SK-N-SH (cell line): ENCODE measurements around the gene MT1M. TPM values are rescaled to one million over a fixed set of nuclear protein-coding genes. Genes with fewer than 3 reads are reported as not detected.

Source experiments
- CTCF ChIA-PET: fragments of 300-600, 350-600 bp; formaldehyde crosslinking; extraction: SDS; loops from one replicate; lab custom pipeline; 2021; lab: Yijun Ruan, JAX
- POLR2A ChIA-PET: fragments of 350-600 bp; sonication (Branson Sonifier 250); formaldehyde crosslinking; extraction: SDS; loops from one replicate; lab custom pipeline; 2020; ENCODE audit warnings: antibody characterized with exemption, inconsistent platforms; lab: Yijun Ruan, JAX
- DNase-seq: peaks from one replicate; pipeline ENCODE4 v3.0.0; 2012
- H2AFZ ChIP-seq: fragments of 200-600 bp; sonication (generic); 2 replicates; pipeline ENCODE4 v1.8.1; 2016; ENCODE audit warnings: antibody characterized with exemption, mild to moderate bottlenecking, low read depth
- H3F3A ChIP-seq: fragments of 200-600 bp; sonication (generic); replicated peaks from 2 replicates; pipeline ENCODE3; 2016; ENCODE audit warnings: antibody characterized with exemption, mild to moderate bottlenecking; ENCODE audit not compliant: insufficient read depth
- H3K27ac ChIP-seq, 2 experiments: fragments of 200-500 bp in 1 of 2; fragments of 200-600 bp in 1 of 2; sonication (Bioruptor generic) in 1 of 2; sonication (generic), shearing (Covaris generic) in 1 of 2; 2 replicates each; pipeline versions ENCODE4 v1.5.1 to v1.6.1; 2014 to 2016; ENCODE audit warnings: low read depth in 2 of 2, inconsistent platforms in 1 of 2, low read length in 1 of 2, mild to moderate bottlenecking in 1 of 2, mixed read lengths in 1 of 2
- H3K27me3 ChIP-seq: fragments of 200-600 bp; sonication (generic), shearing (Covaris generic); 2 replicates; pipeline ENCODE4 v1.6.1; 2016; ENCODE audit warnings: mixed run types; ENCODE audit not compliant: insufficient read depth
- H3K36me3 ChIP-seq, 2 experiments: fragments of 200-500 bp in 1 of 2; fragments of 200-600 bp in 1 of 2; sonication (Bioruptor generic) in 1 of 2; sonication (generic) in 1 of 2; replicated peaks in 1 of 2; 2 replicates each; pipeline versions ENCODE3 to v1.5.1; 2014 to 2016; ENCODE audit warnings: low read length in 1 of 2, mild to moderate bottlenecking in 1 of 2; ENCODE audit not compliant: insufficient read depth in 2 of 2, control insufficient read depth in 1 of 2
- H3K4me1 ChIP-seq, 2 experiments: fragments of 200-500 bp in 1 of 2; fragments of 200-600 bp in 1 of 2; sonication (Bioruptor generic) in 1 of 2; sonication (generic), shearing (Covaris generic) in 1 of 2; 2 replicates each; pipeline versions ENCODE4 v1.5.1 to v1.6.1; 2014 to 2016; ENCODE audit warnings: low read depth in 1 of 2, low read length in 1 of 2, mixed run types in 1 of 2; ENCODE audit not compliant: insufficient read depth in 2 of 2, control insufficient read depth in 1 of 2
- H3K4me2 ChIP-seq: fragments of 200-600 bp; sonication (generic), shearing (Covaris generic); 2 replicates; pipeline ENCODE4 v1.6.1; 2017; ENCODE audit warnings: mixed run types
- H3K4me3 ChIP-seq, 2 experiments: fragments of 200-500 bp in 1 of 2; fragments of 200-600 bp in 1 of 2; sonication (Bioruptor generic) in 1 of 2; sonication (generic), shearing (Covaris generic) in 1 of 2; 2 replicates each; pipeline versions ENCODE4 v1.5.1 to v1.8.1; 2014 to 2016; ENCODE audit warnings: low read depth in 2 of 2, inconsistent platforms in 1 of 2, low read length in 1 of 2, mild to moderate bottlenecking in 1 of 2, mixed read lengths in 1 of 2, moderate library complexity in 1 of 2
- H3K79me2 ChIP-seq: fragments of 200-600 bp; sonication (generic); 2 replicates; pipeline ENCODE4 v1.8.1; 2017; ENCODE audit warnings: mild to moderate bottlenecking; ENCODE audit not compliant: insufficient read depth
- H3K9ac ChIP-seq: fragments of 200-600 bp; sonication (generic); 2 replicates; pipeline ENCODE4 v1.6.1; 2017; ENCODE audit warnings: mixed run types
- H3K9me2 ChIP-seq: fragments of 200-600 bp; sonication (generic); 2 replicates; pipeline ENCODE4 v1.6.1; 2017; ENCODE audit warnings: mixed run types
- H3K9me3 ChIP-seq: fragments of 200-600 bp; sonication (generic); 2 replicates; pipeline ENCODE4 v1.6.1; 2017; ENCODE audit warnings: mixed run types, mild to moderate bottlenecking, moderate library complexity
- H4K20me1 ChIP-seq: fragments of 200-600 bp; sonication (generic); 2 replicates; pipeline ENCODE4 v1.6.1; 2017; ENCODE audit warnings: mild to moderate bottlenecking, mixed run types; ENCODE audit not compliant: insufficient read depth
- CHD2 ChIP-seq: fragments of 150-350 bp; IDR thresholded peaks from 2 replicates; pipeline ENCODE4 v1.6.1; 2018; ENCODE audit warnings: low read length; ENCODE audit not compliant: partially characterized antibody
- EZH2phosphoT487 ChIP-seq: fragments of 200-600 bp; sonication (generic); IDR thresholded peaks from 2 replicates; pipeline ENCODE4 v1.6.1; 2017; ENCODE audit warnings: low read depth, mixed run types, mild to moderate bottlenecking, antibody characterized with exemption, moderate library complexity, borderline replicate concordance
- FOSL2 ChIP-seq: IDR thresholded peaks from 2 replicates; pipeline ENCODE4 v1.4.0; 2012; ENCODE audit warnings: low read depth, mild to moderate bottlenecking, moderate library complexity, borderline replicate concordance
- FOXM1 ChIP-seq: IDR thresholded peaks from 2 replicates; pipeline ENCODE4 v1.4.0; 2012; ENCODE audit warnings: low read depth, mild to moderate bottlenecking
- GABPA ChIP-seq: IDR thresholded peaks from 2 replicates; pipeline ENCODE4 v1.4.0; 2012; ENCODE audit warnings: low read depth, mild to moderate bottlenecking
- GATA2 ChIP-seq: sonication (generic); formaldehyde crosslinking; IDR thresholded peaks from 2 replicates; pipeline ENCODE4 v1.5.0; 2020; ENCODE audit warnings: mild to moderate bottlenecking, missing genetic modification reagents
- MEF2A ChIP-seq: IDR thresholded peaks from 2 replicates; pipeline ENCODE4 v1.4.0; 2012; ENCODE audit warnings: low read depth, borderline replicate concordance
- NRF1 ChIP-seq: IDR thresholded peaks from 2 replicates; pipeline ENCODE4 v1.6.1; 2012; ENCODE audit warnings: low read depth, mild to moderate bottlenecking, low read length
- RAD21 ChIP-seq: IDR thresholded peaks from 2 replicates; pipeline ENCODE4 v1.6.1; 2012; ENCODE audit warnings: mild to moderate bottlenecking, low read length
- RXRA ChIP-seq: IDR thresholded peaks from 2 replicates; pipeline ENCODE4 v1.4.0; 2012; ENCODE audit warnings: low read depth, mild to moderate bottlenecking, borderline replicate concordance
- SIN3A ChIP-seq: IDR thresholded peaks from 2 replicates; pipeline ENCODE4 v1.6.1; 2012; ENCODE audit warnings: low read depth, mild to moderate bottlenecking, low read length, moderate library complexity, borderline replicate concordance
- TCF12 ChIP-seq: IDR thresholded peaks from 2 replicates; pipeline ENCODE4 v1.4.0; 2012
- WGBS: methylation state at CpG from one replicate; pipeline ENCODE4 v1.1.6; 2017; ENCODE audit warnings: low lambda C conversion rate; 5-methylcytosine and 5-hydroxymethylcytosine counted together
- polyA plus RNA-seq, 3 experiments: library from polyadenylated mRNA; depleted of rRNA; stranded (reverse); fragments of >200 nt; gene quantifications; 2 replicates each; pipeline ENCODE4 v1.2.3, GENCODE V29; 2012
- TF ChIP-seq, protein P1 (sequence below): fragments of 150-350 bp; IDR thresholded peaks from 2 replicates; pipeline ENCODE4 v1.6.1; 2017; ENCODE audit warnings: antibody characterized with exemption, low read length, low read depth, borderline replicate concordance
- TF ChIP-seq, protein P2 (sequence below): IDR thresholded peaks from 2 replicates; pipeline ENCODE4; 2012
- TF ChIP-seq, protein P3 (sequence below): IDR thresholded peaks from 2 replicates; pipeline ENCODE4 v1.4.0; 2012; ENCODE audit warnings: low read depth, borderline replicate concordance
- TF ChIP-seq, protein P4 (sequence below): fragments of 150-350 bp; IDR thresholded peaks from 2 replicates; pipeline ENCODE4 v1.6.1; 2016; ENCODE audit warnings: mild to moderate bottlenecking, low read depth, low read length
- TF ChIP-seq, protein P5 (sequence below): IDR thresholded peaks from 2 replicates; pipeline ENCODE4 v1.6.1; 2012; ENCODE audit warnings: mild to moderate bottlenecking, low read depth, low read length, moderate library complexity
- TF ChIP-seq, protein P6 (sequence below): fragments of 200-600 bp; sonication (generic); IDR thresholded peaks from 2 replicates; pipeline ENCODE4 v1.6.1; 2017; ENCODE audit warnings: antibody characterized with exemption, mild to moderate bottlenecking, moderate library complexity
- TF ChIP-seq, protein P7 (sequence below): IDR thresholded peaks from 2 replicates; pipeline ENCODE4 v1.4.0; 2012; ENCODE audit warnings: low read depth, borderline replicate concordance

Gene MT1M
- polyA plus RNA-seq, 1 of the 3 experiments (the other 2 are of a cell fraction) = 1.3 TPM

DNA sequence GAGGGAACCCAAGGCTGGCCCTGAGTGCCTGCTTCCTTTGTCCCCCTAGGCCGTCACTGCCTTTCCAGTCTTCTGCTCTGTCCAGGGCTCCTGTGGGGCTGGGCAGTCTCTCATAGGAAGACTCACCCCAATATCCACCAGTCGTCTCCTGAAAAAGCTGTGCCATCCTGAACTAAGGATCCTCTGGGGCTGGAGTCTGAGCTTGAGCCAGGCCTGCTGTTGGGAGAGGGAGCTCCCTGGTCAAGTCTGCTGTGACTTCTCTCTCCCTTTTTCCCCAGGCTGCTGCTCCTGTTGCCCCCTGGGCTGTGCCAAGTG, 38.1 kb downstream of the MT1M start:
- Histone ChIP-seq H3K27ac (no peak overlapping the region), H3K27me3 (peaks cover 42% of the 10 kb centered on the region), H3K36me3 (no peaks in the 10 kb centered on the region), H2AFZ (no peak overlapping the region), H3K9me2 (no peaks in the 10 kb centered on the region), H3K4me3 (no peak overlapping the region), H3K4me1 (no peaks in the 10 kb centered on the region; a peak in 1 of 4 replicates), H3K9ac (no peak overlapping the region), H3K4me2 (no peak overlapping the region), H3F3A (no peaks in the 10 kb centered on the region), H3K9me3 (no peaks in the 10 kb centered on the region), H4K20me1 (no peaks in the 10 kb centered on the region), H3K79me2 (no peaks in the 10 kb centered on the region)
- ChIA-PET POLR2A (interaction anchor here (0.7 kb wide), 1 partner anchor 78 kb away, joined by 3 read pairs; no protein-coding TSS in a partner anchor), CTCF (no interaction called here)
- no peak for DNase-seq
- no CpG with 5 or more reads among the region's 2 CpGs for WGBS
- TF ChIP-seq, protein P1, sequence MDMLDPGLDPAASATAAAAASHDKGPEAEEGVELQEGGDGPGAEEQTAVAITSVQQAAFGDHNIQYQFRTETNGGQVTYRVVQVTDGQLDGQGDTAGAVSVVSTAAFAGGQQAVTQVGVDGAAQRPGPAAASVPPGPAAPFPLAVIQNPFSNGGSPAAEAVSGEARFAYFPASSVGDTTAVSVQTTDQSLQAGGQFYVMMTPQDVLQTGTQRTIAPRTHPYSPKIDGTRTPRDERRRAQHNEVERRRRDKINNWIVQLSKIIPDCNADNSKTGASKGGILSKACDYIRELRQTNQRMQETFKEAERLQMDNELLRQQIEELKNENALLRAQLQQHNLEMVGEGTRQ = no peak
- TF ChIP-seq NRF1 = no peak
- TF ChIP-seq, protein P2, sequence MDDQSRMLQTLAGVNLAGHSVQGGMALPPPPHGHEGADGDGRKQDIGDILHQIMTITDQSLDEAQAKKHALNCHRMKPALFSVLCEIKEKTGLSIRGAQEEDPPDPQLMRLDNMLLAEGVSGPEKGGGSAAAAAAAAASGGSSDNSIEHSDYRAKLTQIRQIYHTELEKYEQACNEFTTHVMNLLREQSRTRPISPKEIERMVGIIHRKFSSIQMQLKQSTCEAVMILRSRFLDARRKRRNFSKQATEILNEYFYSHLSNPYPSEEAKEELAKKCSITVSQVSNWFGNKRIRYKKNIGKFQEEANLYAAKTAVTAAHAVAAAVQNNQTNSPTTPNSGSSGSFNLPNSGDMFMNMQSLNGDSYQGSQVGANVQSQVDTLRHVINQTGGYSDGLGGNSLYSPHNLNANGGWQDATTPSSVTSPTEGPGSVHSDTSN = no peak
- TF ChIP-seq, protein P3, sequence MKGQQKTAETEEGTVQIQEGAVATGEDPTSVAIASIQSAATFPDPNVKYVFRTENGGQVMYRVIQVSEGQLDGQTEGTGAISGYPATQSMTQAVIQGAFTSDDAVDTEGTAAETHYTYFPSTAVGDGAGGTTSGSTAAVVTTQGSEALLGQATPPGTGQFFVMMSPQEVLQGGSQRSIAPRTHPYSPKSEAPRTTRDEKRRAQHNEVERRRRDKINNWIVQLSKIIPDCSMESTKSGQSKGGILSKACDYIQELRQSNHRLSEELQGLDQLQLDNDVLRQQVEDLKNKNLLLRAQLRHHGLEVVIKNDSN = no peak
- TF ChIP-seq, protein P4, sequence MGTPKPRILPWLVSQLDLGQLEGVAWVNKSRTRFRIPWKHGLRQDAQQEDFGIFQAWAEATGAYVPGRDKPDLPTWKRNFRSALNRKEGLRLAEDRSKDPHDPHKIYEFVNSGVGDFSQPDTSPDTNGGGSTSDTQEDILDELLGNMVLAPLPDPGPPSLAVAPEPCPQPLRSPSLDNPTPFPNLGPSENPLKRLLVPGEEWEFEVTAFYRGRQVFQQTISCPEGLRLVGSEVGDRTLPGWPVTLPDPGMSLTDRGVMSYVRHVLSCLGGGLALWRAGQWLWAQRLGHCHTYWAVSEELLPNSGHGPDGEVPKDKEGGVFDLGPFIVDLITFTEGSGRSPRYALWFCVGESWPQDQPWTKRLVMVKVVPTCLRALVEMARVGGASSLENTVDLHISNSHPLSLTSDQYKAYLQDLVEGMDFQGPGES = no peak
- no peak for TF ChIP-seq FOXM1
- TF ChIP-seq, protein P5, sequence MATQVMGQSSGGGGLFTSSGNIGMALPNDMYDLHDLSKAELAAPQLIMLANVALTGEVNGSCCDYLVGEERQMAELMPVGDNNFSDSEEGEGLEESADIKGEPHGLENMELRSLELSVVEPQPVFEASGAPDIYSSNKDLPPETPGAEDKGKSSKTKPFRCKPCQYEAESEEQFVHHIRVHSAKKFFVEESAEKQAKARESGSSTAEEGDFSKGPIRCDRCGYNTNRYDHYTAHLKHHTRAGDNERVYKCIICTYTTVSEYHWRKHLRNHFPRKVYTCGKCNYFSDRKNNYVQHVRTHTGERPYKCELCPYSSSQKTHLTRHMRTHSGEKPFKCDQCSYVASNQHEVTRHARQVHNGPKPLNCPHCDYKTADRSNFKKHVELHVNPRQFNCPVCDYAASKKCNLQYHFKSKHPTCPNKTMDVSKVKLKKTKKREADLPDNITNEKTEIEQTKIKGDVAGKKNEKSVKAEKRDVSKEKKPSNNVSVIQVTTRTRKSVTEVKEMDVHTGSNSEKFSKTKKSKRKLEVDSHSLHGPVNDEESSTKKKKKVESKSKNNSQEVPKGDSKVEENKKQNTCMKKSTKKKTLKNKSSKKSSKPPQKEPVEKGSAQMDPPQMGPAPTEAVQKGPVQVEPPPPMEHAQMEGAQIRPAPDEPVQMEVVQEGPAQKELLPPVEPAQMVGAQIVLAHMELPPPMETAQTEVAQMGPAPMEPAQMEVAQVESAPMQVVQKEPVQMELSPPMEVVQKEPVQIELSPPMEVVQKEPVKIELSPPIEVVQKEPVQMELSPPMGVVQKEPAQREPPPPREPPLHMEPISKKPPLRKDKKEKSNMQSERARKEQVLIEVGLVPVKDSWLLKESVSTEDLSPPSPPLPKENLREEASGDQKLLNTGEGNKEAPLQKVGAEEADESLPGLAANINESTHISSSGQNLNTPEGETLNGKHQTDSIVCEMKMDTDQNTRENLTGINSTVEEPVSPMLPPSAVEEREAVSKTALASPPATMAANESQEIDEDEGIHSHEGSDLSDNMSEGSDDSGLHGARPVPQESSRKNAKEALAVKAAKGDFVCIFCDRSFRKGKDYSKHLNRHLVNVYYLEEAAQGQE = no peak
- TF ChIP-seq RXRA = no peak
- TF ChIP-seq, protein P6, sequence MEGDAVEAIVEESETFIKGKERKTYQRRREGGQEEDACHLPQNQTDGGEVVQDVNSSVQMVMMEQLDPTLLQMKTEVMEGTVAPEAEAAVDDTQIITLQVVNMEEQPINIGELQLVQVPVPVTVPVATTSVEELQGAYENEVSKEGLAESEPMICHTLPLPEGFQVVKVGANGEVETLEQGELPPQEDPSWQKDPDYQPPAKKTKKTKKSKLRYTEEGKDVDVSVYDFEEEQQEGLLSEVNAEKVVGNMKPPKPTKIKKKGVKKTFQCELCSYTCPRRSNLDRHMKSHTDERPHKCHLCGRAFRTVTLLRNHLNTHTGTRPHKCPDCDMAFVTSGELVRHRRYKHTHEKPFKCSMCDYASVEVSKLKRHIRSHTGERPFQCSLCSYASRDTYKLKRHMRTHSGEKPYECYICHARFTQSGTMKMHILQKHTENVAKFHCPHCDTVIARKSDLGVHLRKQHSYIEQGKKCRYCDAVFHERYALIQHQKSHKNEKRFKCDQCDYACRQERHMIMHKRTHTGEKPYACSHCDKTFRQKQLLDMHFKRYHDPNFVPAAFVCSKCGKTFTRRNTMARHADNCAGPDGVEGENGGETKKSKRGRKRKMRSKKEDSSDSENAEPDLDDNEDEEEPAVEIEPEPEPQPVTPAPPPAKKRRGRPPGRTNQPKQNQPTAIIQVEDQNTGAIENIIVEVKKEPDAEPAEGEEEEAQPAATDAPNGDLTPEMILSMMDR = no peak
- no peak for TF ChIP-seq CHD2
- no peak for TF ChIP-seq RAD21
- TF ChIP-seq EZH2phosphoT487 = no peak
- TF ChIP-seq GATA2 (CRISPR knock-in tag) = no peak
- TF ChIP-seq TCF12 = no peak
- TF ChIP-seq GABPA = no peak
- TF ChIP-seq, protein P7, sequence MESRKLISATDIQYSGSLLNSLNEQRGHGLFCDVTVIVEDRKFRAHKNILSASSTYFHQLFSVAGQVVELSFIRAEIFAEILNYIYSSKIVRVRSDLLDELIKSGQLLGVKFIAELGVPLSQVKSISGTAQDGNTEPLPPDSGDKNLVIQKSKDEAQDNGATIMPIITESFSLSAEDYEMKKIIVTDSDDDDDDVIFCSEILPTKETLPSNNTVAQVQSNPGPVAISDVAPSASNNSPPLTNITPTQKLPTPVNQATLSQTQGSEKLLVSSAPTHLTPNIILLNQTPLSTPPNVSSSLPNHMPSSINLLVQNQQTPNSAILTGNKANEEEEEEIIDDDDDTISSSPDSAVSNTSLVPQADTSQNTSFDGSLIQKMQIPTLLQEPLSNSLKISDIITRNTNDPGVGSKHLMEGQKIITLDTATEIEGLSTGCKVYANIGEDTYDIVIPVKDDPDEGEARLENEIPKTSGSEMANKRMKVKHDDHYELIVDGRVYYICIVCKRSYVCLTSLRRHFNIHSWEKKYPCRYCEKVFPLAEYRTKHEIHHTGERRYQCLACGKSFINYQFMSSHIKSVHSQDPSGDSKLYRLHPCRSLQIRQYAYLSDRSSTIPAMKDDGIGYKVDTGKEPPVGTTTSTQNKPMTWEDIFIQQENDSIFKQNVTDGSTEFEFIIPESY = no peak
- no peak for TF ChIP-seq SIN3A
- TF ChIP-seq FOSL2 = no peak
- TF ChIP-seq MEF2A = no peak
